Measurements from ENCODE around the gene IL31RA.
"Not testable (repeated sequence)": the region's sequence is repeated elsewhere in the genome, so short reads cannot be mapped to it uniquely, and the experiment has no call there.

Gene IL31RA

DNA sequence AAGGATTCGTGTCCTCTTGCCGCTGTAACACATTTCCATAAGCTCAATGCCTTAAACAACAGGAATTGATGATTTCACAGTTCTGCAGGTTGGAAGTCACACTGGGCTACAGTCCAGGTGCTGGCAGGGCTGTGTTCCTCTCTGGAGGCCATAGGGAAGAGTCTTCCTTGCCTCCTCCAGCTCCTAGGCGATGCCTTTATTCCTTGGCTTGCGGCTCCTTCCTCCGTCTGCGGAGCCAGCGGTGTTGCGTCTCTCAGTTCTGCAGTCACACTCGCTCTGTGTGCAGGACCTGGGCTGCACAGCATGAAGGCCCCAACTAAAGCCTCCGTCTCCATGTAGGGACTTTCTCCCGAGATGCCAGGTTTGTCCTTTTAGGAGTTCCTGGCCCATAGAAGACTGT lies 73.6 kb downstream of the IL31RA start:
- DNase-seq, result no peak

DNA sequence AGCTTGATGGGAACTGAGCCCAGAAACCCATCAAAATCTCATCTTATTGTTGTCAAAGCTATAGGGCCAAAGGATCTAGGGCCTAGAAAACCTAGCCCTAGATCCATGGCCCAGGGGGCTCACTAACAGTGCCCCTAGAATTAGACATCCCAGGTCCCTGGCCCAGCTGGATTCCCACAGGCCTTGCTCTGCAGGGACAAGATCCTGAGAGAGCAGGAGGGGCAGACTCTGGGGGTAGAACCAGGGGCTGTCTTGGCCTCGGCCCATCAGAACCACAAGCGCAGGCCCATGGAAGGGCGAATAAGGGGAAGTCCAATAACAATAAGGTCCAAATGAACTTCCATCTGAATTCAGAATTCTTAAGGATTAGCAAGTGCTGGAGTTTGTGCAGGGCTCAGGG lies 74.0 kb downstream of the IL31RA start:
- no peak for DNase-seq

DNA sequence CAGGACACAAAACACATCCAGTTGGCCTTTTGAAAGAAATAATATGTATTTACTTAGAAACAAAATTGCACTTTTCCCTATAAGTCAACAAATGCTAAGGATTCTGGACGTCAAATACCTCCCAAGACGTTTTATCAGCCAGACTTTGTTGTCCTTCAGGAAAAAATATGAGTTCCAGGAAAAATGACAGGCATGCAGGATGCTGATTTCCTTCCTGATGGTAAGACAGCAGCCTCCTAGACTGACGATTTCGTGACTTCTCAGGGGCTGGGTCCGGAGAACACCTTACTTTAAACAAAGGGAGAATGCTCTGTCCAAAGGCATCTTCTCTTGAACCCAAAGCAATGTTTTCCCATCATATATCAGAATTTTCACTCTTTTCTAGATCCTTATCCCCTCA lies 74.6 kb downstream of the IL31RA start:
- no peak for DNase-seq

DNA sequence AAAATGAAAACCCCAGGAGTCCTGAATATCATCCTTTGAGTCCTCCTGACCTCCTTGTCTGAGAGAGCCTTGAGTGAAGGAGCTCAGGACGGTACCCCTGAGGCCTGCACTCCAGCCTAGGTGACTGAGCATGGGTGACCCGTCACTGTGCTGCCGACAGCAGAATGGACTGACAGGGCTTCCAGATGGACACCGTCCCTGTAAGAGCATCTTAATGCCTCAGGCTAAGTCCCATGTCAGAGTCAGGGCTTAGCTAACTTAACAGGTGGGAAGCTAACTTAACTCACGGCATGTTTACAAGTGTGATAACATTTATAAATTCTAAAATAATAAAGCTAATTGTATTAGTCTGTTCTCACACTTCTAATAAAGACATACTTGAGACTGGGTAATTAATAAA lies 75.3 kb downstream of the IL31RA start:
- DNase-seq, result no peak

DNA sequence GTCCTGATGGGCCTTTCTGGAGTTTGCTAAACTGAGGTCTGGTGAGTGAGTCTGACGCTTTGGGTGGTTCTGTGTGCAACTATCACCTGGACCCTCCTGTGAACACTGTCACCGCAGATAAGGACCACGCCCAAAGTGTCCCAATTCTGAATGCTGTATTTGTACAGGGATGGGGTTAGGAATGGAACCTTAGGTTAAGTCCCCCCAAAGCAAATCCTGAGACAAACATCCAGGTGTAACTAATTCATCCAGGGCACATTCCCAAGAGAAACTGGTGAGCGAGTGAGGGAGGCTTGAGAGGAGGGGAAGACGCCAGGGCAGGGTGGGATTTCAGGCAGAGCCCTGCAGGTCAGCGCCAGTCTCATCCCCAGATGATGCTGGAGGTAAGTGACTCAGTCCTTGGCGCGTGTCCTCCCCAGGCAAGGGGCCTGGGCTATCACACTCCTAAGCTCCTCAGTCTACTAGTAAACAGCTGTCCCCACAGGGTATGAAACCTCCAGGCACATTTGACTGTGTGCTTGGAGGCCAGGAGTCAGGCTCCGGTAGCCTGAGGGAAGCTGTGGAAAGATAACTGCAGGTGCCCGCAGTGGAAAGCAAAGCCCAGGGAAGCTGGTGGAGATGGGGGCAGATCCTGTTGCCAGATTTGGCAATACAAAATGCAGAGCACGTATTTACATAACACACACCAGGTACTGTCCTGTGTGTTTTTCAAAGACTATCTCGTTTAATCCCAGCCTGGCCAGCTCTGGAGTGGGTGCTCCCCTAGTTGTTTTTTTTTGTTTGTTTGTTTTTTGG lies 76.9 kb downstream of the IL31RA start:
- DNase-seq, result no peak

DNA sequence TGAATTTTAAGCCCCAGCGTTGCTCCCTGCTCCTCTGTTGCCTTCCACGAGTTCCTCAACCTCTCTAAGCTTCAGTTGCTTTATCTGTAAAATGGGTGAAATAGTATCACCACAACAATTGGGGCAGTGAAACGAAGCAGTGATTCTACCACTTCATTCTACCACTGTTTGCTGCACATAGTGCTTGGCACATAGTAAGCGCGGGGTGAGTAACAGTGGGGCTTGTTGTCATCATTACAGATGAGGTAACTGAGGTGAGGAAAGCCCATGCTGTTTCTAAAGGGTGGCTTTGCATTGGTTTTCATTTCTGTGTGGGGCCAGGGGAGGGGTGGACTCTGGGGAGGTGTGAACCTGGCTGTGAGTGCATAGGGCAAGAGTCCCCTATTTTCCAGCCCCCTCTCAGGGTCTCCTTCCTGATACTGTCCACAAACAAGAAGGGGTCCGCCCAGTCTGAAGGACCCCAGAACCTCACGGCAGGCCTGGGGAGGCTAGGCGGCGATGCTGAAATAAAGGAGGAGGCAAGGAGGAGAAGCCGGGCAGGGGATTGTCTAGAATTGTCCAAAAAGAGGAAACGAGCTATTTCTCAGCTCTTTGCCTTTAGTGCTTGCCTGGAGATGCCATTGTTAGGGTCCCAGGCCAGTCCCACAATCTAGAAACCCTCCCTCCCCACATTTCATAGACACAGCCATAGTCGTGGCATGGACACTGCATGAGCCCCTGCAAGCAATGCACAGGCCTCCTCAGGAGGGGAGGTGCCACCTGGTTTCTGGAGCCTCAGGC lies 78.1 kb downstream of the IL31RA start:
- no peak for DNase-seq

DNA sequence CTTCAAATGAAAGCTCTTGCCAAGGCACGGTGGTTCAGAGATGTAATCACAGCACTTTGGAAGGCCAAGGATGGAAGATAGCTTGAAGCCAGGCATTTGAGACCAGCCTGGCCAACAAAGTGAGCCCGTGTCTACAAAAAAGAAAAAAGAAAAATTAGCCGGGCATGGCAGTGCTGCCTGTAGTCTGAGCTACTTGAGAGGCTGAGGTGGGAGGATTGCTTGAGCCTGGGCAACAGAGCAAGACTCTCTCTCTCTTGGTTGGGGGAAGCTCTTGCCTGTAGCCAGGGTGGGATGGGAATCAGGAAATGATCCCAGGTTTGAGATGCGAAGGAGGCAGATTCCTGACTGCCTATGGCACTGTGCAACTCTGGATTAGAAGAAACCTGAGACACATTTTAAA lies 81.5 kb downstream of the IL31RA start:
- DNase-seq, result no peak

DNA sequence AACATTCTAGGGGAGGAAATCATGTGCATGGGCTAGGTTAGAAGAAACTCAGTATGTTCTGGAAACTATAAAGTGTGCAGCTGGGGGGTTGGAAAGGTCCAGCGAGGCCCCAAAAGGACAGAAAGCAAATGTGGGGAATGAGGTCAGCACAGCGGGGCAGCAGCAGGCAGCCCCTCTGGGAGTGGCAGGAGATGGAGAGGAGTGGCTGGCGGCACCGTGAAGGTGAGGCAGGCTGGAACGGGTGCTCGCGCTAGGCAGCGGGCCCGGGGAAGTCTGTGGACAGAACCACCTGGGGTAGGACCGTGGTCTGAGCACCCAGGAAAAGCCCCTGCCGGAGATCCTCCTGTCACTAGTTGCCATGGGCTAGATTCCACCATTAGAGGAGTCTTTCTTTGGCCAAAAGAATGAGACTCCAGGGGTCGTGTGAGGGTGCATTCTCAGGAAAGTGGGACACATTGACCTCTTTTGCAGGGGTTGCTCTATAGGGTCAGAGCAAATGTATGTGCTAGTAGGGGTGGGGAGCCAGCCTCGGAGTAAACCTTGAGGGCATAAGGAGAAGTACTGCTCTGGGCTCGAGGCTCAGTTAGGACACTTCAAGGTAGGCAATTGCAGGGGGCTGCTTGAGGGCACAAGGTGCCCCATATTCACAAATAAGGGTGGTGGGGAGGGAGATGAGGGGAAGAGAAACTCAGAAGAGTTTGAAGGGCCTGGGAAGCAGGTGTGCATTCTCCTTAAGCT lies 82.4 kb downstream of the IL31RA start:
- DNase-seq, result no peak

DNA sequence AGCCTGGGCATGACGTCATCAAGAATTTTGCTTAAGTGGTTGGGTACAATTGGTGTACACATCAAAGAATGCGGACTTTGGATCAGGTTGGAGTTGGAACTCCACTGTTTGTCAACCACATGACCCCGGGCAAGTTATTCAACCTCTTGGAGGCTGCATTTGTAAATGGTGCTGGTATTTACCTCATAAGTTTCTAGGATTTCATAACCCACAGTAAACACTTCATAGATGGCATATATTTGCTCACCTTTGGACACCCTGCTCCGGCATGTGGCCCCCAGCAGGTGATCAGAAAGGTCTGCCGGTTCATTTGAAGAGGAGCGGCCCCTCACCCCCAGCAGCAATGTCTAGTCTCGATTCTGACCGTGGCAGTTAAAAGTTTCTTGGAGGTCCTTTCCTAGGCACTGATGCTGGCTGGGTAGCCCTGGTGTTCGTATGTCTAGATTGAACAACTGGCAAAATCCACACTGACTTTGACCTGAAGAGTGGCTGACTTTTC lies 83.0 kb downstream of the IL31RA start:
- DNase-seq, result no peak

DNA sequence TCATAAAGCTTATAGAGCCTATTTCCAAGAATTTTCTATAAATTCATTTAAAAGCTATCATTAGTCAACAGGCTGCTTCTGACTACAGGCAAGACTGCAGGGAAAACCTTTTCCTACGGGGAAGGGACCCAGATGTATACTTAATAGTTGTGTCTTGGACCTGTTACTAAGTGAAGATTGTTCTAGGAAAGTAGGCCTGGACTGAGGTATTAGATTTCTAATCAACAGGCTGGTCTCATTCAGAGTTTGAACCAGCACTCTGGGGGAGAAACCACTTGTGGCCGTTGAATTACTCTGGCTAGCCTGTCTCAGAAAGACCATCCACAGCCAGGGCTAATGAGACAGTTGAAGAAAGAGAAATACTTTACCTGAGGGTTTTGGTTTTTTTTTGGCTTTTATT lies 83.6 kb downstream of the IL31RA start:
- DNase-seq, result no peak

DNA sequence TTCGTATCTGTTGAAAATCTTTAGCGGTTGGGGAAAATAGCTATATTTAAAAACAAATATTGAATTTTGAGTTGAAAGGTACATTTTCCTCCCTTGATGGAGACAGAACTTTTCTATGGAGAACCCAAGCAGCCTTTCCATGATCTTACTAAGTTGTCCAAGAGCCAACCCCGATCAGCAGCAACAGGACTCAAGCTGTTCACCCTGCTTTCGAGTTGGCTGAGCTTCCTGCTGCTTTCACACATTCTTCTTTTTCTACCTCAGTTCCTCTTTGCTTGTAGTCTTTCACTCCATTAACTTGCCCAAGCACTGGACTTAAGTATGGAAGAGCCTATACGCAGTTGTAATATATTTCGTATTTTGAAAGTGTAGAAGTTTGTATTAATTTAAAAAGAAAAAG lies 84.2 kb downstream of the IL31RA start:
- DNase-seq, result no peak

DNA sequence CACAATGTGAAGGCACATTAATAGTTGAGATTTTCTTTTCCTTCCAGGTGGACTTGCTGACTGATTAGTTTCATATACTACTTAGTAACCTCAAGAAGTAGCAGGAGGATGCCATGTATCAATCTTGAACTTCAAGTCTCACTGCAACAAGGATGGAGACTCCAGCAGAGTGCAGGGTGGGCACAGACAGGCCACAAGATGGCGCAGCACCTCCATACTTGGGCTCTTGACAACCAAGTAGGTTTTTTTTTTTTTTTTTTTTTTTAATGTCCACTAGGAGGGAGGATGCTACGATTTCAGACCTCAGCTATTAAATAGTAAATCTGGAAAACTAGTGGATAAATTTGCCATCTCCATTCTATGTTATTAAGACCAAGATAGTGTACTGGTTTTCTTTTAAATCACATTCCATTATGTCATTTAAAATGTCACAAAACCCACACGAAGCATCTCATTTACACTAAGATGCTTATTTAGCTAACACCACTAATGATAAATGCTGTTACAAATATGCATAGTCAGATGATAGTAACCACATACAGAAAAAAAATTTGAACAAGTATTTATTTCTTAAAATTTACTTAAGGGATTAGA lies 85.0 kb downstream of the IL31RA start:
- DNase-seq, result peak in 50 of 56 donors; percentile 6 to 88 (median 44)

DNA sequence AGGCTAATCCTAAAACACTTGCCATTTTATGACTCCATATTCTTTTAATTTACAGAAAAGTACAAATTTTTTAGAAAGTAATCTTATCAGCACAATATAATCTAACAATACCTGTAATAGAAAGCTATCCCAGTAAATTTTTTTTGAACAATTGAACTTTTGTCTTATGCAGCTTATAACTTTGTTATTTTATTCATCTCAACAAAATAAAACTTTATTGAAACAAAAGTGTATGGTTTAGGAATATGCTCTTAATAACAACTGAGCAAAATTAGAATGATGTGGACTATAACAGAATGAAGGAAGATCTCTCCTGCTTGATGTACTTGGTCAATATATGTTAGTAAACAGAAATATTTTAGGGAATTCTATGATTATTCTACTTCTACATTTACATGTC lies 86.4 kb downstream of the IL31RA start:
- DNase-seq, result not testable (repeated sequence)

DNA sequence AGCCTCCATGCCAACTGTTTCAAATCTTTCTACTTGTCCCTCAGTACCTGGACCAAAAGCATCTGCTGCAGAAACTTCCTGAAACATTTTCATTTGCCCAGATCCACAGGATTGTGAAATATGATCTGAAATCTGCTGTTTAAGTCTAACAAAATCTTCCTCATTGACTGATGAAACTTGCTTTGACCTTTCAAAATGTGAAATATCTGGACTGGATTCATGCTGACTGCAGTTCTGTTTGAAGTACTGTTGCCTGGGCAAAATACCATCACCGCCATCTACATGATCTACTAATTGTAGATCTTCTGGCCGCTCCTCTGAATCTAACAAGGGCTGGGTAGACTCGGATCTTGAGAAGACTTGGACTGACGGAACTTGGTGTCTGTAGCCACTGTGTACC lies 90.0 kb downstream of the IL31RA start:
- DNase-seq, result not testable (repeated sequence)

DNA sequence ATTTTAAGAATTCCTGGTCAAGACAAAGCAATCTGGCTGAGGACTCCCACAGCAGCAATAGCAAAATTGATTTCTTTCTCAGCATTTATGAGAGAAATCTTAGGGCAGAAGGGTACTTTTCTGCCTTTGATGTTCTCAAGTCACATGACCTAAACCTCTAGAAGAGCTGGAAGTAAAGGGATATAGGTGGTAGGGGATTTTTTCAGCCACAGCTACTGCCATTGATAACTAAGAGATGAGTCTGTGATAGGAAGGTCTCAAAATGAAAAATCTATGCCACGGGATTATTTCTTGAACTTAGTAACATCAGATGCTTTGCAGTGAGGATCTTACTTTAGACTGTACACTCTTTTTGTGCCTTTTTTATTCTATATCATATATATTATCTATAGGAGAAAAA lies 108.1 kb downstream of the IL31RA start:
- no peak for DNase-seq

DNA sequence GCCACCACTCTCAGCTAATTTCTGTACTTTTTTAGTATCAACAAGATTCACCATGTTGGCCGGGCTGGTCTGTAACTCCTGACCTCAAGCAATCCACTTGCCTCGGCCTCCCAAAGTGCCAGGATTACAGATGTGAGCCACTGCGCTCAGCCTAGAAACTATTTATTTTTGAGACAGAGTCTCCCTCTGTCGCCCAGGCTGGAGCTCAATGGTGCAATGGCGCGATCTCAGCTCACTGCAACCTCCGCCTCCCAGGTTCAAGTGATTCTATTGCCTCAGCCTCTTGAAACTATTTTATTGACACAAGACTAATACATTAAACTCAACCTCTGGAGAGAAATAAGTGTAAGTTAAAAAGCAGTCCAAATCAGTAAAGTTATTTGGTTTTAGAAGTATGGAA lies 109.6 kb downstream of the IL31RA start:
- no peak for DNase-seq

DNA sequence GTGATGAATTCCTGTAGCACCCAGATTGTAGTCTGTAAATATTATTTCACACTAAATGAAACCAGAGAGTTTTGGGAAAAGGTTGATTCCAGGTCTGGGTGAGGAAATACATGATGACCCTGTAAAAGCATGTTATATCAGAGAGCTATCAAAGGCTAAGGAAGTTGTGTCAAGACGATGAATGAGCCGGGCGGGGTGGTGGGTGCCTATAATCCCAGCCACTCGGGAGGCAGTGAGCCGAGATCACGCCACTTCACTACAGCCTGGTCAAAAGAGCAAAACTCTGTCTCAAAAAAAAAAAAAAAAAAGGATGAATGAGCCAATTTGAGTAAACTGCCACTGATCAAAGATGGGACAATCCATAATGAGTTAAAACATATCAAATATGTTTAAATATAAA lies 114.4 kb downstream of the IL31RA start:
- DNase-seq, result no peak

DNA sequence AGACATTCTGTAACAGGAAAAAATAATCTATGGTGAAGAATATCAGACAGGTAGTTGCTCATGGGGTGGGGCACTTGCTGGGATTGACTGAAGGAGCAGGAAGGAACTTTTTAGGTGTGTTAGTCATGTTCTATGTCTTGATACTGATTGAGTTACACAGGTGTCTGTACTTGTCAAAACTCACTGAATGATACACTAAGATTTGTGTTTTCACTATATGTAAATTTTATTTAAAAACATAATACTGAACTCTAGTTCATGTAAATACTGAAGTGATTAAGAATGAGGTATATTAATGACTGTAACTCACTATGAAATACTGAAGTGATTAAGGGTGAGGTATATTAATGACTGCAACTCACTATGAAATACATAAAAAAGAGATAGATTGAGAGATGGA lies 115.1 kb downstream of the IL31RA start:
- no peak for DNase-seq

DNA sequence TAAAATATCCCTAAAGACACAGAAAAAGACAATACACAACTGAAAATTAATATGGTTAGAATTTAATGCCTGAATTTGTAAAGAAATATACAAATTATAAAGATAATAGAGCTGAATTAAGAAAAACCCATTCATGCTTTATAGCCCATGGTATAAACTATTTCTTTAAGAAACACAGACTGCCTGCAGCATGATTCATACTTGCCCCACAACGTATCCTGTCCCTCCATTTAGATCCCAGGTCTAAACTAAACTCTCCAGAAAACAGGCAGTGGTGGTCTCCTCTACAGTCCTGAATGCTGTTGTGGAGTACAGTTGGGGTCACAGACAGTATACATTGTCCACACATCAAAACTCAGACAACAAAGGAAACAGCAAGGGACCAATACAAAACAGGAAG lies 118.8 kb downstream of the IL31RA start:
- DNase-seq, result no peak

Measured in nucleus accumbens (tissue), 56 donors.